HepG2 (cell line): ENCODE data around the gene CCDC195. TPM values are rescaled to one million over a fixed set of nuclear protein-coding genes. Genes with fewer than 3 reads are reported as not detected.

Experiments
- ATAC-seq: fragments of 200-7000 bp; cut with Tn5 transposase; 3 replicates; pipeline ENCODE4 v1.9.1; 2020; ENCODE audit warnings: mild to moderate bottlenecking, moderate library complexity
- BruUV-seq: library from RNA; stranded (reverse); fragments of 400-500 nt; replicated peaks from 2 replicates; lab custom pipeline; 2021; lab: Mats Ljungman, UMichigan
- CTCF ChIA-PET: fragments of 300-600 bp; formaldehyde crosslinking; extraction: SDS; loops from one replicate; lab custom pipeline; 2021; ENCODE audit warnings: low total read pairs, inconsistent platforms, low intra/inter-chr PET ratio; lab: Yijun Ruan, JAX
- POLR2A ChIA-PET: fragments of 350-600 bp; sonication (Branson Sonifier 250); formaldehyde crosslinking; loops from one replicate; lab custom pipeline; 2020; ENCODE audit warnings: antibody characterized with exemption, inconsistent platforms; lab: Yijun Ruan, JAX
- DNase-seq: peaks from one replicate; pipeline ENCODE4 v3.0.0-alpha.2; 2015; ENCODE audit warnings: low spot score
- FAIRE-seq: peaks from 3 replicates; lab custom pipeline; 2011; peaks lifted over from hg19 to GRCh38; lab: Jason Lieb, UNC
- H2AFZ ChIP-seq: one replicate; pipeline ENCODE4 v1.6.1; 2011; ENCODE audit warnings: low read length, inconsistent platforms
- H3K27ac ChIP-seq: fragments of 300-600 bp; 3 replicates; pipeline ENCODE4 v1.8.0; 2011; ENCODE audit warnings: mixed run types, mild to moderate bottlenecking, mixed read lengths, low read length, inconsistent platforms; ENCODE audit not compliant: insufficient read depth; ENCODE audit errors: extremely low read length
- H3K27me3 ChIP-seq, 2 experiments: fragments of 200-600 bp in 1 of 2; 2 replicates in 1 of 2; 3 replicates in 1 of 2; pipeline versions ENCODE4 v1.6.0 to v1.8.0; 2011; ENCODE audit warnings: low read length in 2 of 2, mild to moderate bottlenecking in 2 of 2, moderate library complexity in 2 of 2, inconsistent platforms in 1 of 2; ENCODE audit not compliant: insufficient read depth in 2 of 2, control insufficient read depth in 1 of 2
- H3K36me3 ChIP-seq, 2 experiments: fragments of 200-600 bp in 1 of 2; replicated peaks in 1 of 2; 2 replicates in 1 of 2; 3 replicates in 1 of 2; pipeline versions ENCODE4 v1.5.1 to v1.8.0; 2011; ENCODE audit warnings: low read length in 2 of 2, inconsistent platforms in 1 of 2; ENCODE audit not compliant: insufficient read depth in 2 of 2, control insufficient read depth in 1 of 2
- H3K4me1 ChIP-seq: 2 replicates; pipeline ENCODE4 v1.5.1; 2012; ENCODE audit warnings: low read length, inconsistent platforms; ENCODE audit not compliant: insufficient read depth
- H3K4me2 ChIP-seq: 2 replicates; pipeline ENCODE4 v1.6.0; 2011; ENCODE audit warnings: low read depth, low read length, inconsistent platforms
- H3K4me3 ChIP-seq, 3 experiments: fragments of 200-600 bp in 1 of 3; sonication (generic), shearing (Covaris generic) in 1 of 3; replicated peaks in 1 of 3; 2 replicates each; pipeline ENCODE4 v1.5.1; 2011 to 2016; ENCODE audit warnings: low read length in 3 of 3, inconsistent platforms in 2 of 3, low read depth in 2 of 3, mild to moderate bottlenecking in 2 of 3, control low read depth in 1 of 3, mixed read lengths in 1 of 3; ENCODE audit not compliant: insufficient read depth in 1 of 3
- H3K79me2 ChIP-seq: one replicate; pipeline ENCODE4 v1.6.1; 2011; ENCODE audit warnings: low read length, inconsistent platforms; ENCODE audit not compliant: insufficient read depth
- H3K9ac ChIP-seq: 2 replicates; pipeline ENCODE4 v1.6.0; 2011; ENCODE audit warnings: mild to moderate bottlenecking, low read depth, low read length, inconsistent platforms; ENCODE audit not compliant: insufficient read depth
- H3K9me3 ChIP-seq: 2 replicates; pipeline ENCODE4 v1.5.1; 2012; ENCODE audit warnings: mild to moderate bottlenecking, low read length
- H4K20me1 ChIP-seq: 2 replicates; pipeline ENCODE4 v1.6.0; 2011; ENCODE audit warnings: inconsistent platforms, mild to moderate bottlenecking, low read length, moderate library complexity; ENCODE audit not compliant: insufficient read depth
- JDP2 ChIP-seq: sonication (generic); formaldehyde crosslinking; IDR thresholded peaks from 2 replicates; pipeline ENCODE4 v1.8.1; 2022; ENCODE audit warnings: missing genetic modification reagents, borderline replicate concordance
- MAF1 ChIP-seq: sonication (generic); formaldehyde crosslinking; IDR thresholded peaks from 2 replicates; pipeline ENCODE4 v1.5.0; 2020; ENCODE audit warnings: missing genetic modification reagents, borderline replicate concordance
- MBNL3 ChIP-seq: fragments of 250-450 bp; sonication (Bioruptor Pico); conservative IDR thresholded peaks from 2 replicates; pipeline ENCODE4 v1.8.0; 2022; ENCODE audit warnings: mild to moderate bottlenecking, inconsistent platforms
- MIER2 ChIP-seq: IDR thresholded peaks from 2 replicates; pipeline ENCODE4 v1.6.1; 2016; ENCODE audit warnings: missing biosample characterization, missing genetic modification reagents
- NCOA5 ChIP-seq: sonication (generic); formaldehyde crosslinking; IDR thresholded peaks from 2 replicates; pipeline ENCODE4 v1.4.0; 2020; ENCODE audit warnings: missing genetic modification reagents
- NR2F2 ChIP-seq: IDR thresholded peaks from 2 replicates; pipeline ENCODE4 v1.6.1; 2012; ENCODE audit warnings: low read depth, inconsistent platforms, borderline replicate concordance
- SRSF1 ChIP-seq: fragments of 200-400 bp; formaldehyde crosslinking; optimal IDR thresholded peaks from 2 replicates; pipeline ENCODE3; 2017; ENCODE audit warnings: mild to moderate bottlenecking, low read depth, low read length, moderate library complexity
- ZC3H4 ChIP-seq: sonication (generic); formaldehyde crosslinking; IDR thresholded peaks from 2 replicates; pipeline ENCODE4 v1.4.0; 2020; ENCODE audit warnings: missing genetic modification reagents, borderline replicate concordance
- ZNF124 ChIP-seq: sonication (generic); formaldehyde crosslinking; IDR thresholded peaks from 2 replicates; pipeline ENCODE4 v1.4.0; 2020; ENCODE audit warnings: missing genetic modification reagents
- ZSCAN9 ChIP-seq: IDR thresholded peaks from 2 replicates; pipeline ENCODE4 v1.6.1; 2016; ENCODE audit warnings: borderline replicate concordance
- WGBS: methylation state at CpG from one replicate; pipeline ENCODE4 v1.1.6; 2017; ENCODE audit warnings: low lambda C conversion rate; 5-methylcytosine and 5-hydroxymethylcytosine counted together
- in situ Hi-C: cut with HindIII; loops from 2 replicates; pipeline ENCODE4 v1.10.0; 2017; ENCODE audit warnings: low pct_unique_long_range_greater_than_20kb; ENCODE audit not compliant: extremely low pct_ligation_motif_present
- intact Hi-C: fragments of 100-400 bp; cut with micrococcal nuclease; formaldehyde crosslinking; loops from one replicate; pipeline ENCODE4 v1.10.0; 2022; ENCODE audit not compliant: unreplicated experiment
- polyA plus RNA-seq, 8 experiments: library from polyadenylated mRNA; depleted of rRNA in 3 of 8; stranded (reverse) in 7 of 8; unstranded in 1 of 8; fragments of >200 nt; fragmentation: Illumina TruSeq in 4 of 8; extraction: Trizol in 4 of 8; gene quantifications; 2 replicates each; pipeline versions ENCODE4 v1.2.1 to v1.2.3, GENCODE V29; 2011 to 2016; ENCODE audit warnings: low read depth in 4 of 8, missing spikeins in 1 of 8, mixed read lengths in 1 of 8; ENCODE audit not compliant: insufficient read depth in 1 of 8
- total RNA-seq, 5 experiments: library from RNA; depleted of rRNA; stranded (reverse); fragments of >200 nt; fragmentation: Illumina TruSeq; extraction: Trizol; gene quantifications; 2 replicates each; pipeline ENCODE4 v1.2.3, GENCODE V29; 2016; ENCODE audit warnings: low read depth in 1 of 5
- TF ChIP-seq, protein P1 (sequence below): sonication (generic); formaldehyde crosslinking; IDR thresholded peaks from 2 replicates; pipeline ENCODE4 v1.4.0; 2020; ENCODE audit warnings: missing genetic modification reagents
- TF ChIP-seq, protein P2 (sequence below): sonication (generic); formaldehyde crosslinking; IDR thresholded peaks from 2 replicates; pipeline ENCODE4 v1.8.0; 2022; ENCODE audit warnings: missing genetic modification reagents, low read depth, mild to moderate bottlenecking, borderline replicate concordance

The CCDC195 gene
- total and polyA plus RNA-seq, 2 of the 13 experiments (the other 11 are each of a cell fraction or from before 2014, with no cell fraction given) = not detected

- Histone ChIP-seq H3K4me2 (no peak overlapping the region), H3K9me3 (no peaks in the 10 kb centered on the region), H3K79me2 (no peaks in the 10 kb centered on the region), H2AFZ (no peak overlapping the region), H3K36me3 (no peaks in the 10 kb centered on the region), H3K4me1 (no peaks in the 10 kb centered on the region), H3K9ac (no peak overlapping the region), H3K4me3 (no peak overlapping the region), H3K27ac (no peak overlapping the region), H4K20me1 (no peaks in the 10 kb centered on the region), H3K27me3 (no peaks in the 10 kb centered on the region)
- POLR2A ChIA-PET = no interaction called here
- in situ Hi-C loops (no loop called here), intact Hi-C loops (no loop called here)
- CTCF ChIA-PET = no interaction called here
- no TSS peak for BruUV-seq
- ATAC-seq (no peak), DNase-seq (no peak), FAIRE-seq (no peak)
- no peak for TF ChIP-seq ZNF124 (CRISPR knock-in tag)
- WGBS = 1% methylated on average over 4 of the region's 4 CpGs
These were observed 31.6 kb upstream of the CCDC195 start for GRCh38 chr2:224747765-224748164.

DNA sequence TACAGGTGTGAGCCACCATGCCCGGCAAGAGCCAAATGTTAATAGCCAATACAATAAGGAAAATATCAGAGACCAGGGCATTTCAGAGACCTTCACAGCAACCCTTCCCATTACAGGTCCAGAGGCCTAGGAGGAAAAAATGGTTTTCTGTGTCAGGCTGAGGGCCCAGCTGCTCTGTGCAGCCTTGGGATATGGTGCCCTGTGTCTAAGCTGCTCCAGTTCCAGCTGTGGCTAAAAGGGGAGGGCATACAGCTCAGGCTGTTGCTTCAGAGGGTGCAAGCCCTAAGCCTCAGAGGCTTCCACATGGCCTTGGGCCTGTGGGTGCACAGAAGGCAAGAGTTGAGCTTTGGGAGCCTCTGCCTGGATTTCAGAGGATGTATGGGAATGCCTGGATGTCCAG is 20.1 kb upstream of the CCDC195 start:
- H2AFZ ChIP-seq = no peak overlapping the region
- BruUV-seq = no TSS peak
- H3K79me2 ChIP-seq = no peaks in the 10 kb centered on the region
- H3K27me3 ChIP-seq = no peaks in the 10 kb centered on the region
- WGBS = 5% methylated on average over 1 of the region's 1 CpG
- no peak overlapping the region for H3K4me3 ChIP-seq
- no peaks in the 10 kb centered on the region for H3K4me1 ChIP-seq
- FAIRE-seq (no peak), ATAC-seq (no peak), DNase-seq (no peak)
- no peaks in the 10 kb centered on the region for H4K20me1 ChIP-seq
- H3K36me3 ChIP-seq = no peaks in the 10 kb centered on the region
- intact Hi-C loops = no loop called here
- TF ChIP-seq NR2F2 = no peak
- no peak for TF ChIP-seq MBNL3 (CRISPR knock-in tag)
- TF ChIP-seq, protein P1, sequence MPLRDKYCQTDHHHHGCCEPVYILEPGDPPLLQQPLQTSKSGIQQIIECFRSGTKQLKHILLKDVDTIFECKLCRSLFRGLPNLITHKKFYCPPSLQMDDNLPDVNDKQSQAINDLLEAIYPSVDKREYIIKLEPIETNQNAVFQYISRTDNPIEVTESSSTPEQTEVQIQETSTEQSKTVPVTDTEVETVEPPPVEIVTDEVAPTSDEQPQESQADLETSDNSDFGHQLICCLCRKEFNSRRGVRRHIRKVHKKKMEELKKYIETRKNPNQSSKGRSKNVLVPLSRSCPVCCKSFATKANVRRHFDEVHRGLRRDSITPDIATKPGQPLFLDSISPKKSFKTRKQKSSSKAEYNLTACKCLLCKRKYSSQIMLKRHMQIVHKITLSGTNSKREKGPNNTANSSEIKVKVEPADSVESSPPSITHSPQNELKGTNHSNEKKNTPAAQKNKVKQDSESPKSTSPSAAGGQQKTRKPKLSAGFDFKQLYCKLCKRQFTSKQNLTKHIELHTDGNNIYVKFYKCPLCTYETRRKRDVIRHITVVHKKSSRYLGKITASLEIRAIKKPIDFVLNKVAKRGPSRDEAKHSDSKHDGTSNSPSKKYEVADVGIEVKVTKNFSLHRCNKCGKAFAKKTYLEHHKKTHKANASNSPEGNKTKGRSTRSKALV = no peak
- no peak for TF ChIP-seq ZSCAN9 (CRISPR knock-in tag)
- TF ChIP-seq JDP2 (CRISPR knock-in tag) = no peak
- TF ChIP-seq MAF1 (CRISPR knock-in tag) = no peak
- TF ChIP-seq SRSF1 = no peak
- TF ChIP-seq MIER2 (CRISPR knock-in tag) = no peak
- TF ChIP-seq, protein P2, sequence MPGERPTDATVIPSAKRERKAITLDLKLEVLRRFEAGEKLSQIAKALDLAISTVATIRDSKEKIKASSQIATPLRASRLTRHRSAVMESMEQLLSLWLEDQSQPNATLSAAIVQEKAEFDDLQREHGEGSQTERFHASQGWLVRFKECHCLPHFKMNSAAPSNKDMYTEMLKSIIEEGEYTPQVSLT (CRISPR knock-in tag) = no peak
- no peak for TF ChIP-seq NCOA5 (CRISPR knock-in tag)
- TF ChIP-seq ZC3H4 (CRISPR knock-in tag) = no peak
- peaks cover 41% of the 10 kb centered on the region for H3K9me3 ChIP-seq
- ChIA-PET POLR2A (no interaction called here), CTCF (no interaction called here)
- no peak overlapping the region for H3K4me2 ChIP-seq
- in situ Hi-C loops = no loop called here
- H3K9ac ChIP-seq = no peak overlapping the region
- no peak overlapping the region for H3K27ac ChIP-seq
